ENCODE data around the gene EPN3.

Gene EPN3

GRCh38 chr17:50554201-50554600 is 21.7 kb downstream of the EPN3 start:
- Histone ChIP-seq H2AFZ (ENCODE audit: low read depth, low read length) (no peak overlapping the region), H3K27me3 (ENCODE audit: control insufficient read depth in 1 of 2, insufficient read depth in 1 of 2, low read length in 2 of 2) (peaks cover 4 to 16% of the 10 kb centered on the region in 2 experiments), H2BK12ac (ENCODE audit: low read length in 2 of 2) (no peak overlapping the region), H4K8ac (ENCODE audit: low read length) (no peak overlapping the region), H3K14ac (ENCODE audit: low read length in 2 of 2) (peak overlapping the region in 1 of 2 experiments; percentile 18), H3K9ac (ENCODE audit: low read length) (no peak overlapping the region), H4K91ac (ENCODE audit: low read length) (no peak overlapping the region), H3K9me3 (ENCODE audit: control insufficient read depth, low read length) (no peaks in the 10 kb centered on the region), H3K23ac (ENCODE audit: low read length in 2 of 2) (no peak overlapping the region), H3K18ac (ENCODE audit: low read depth in 1 of 2, low read length in 2 of 2) (no peak overlapping the region), H2BK5ac (ENCODE audit: low read depth, low read length, poor library complexity, severe bottlenecking) (no peak overlapping the region), H3K79me1 (replicated peaks; ENCODE audit: low read length, poor library complexity, severe bottlenecking) (peaks cover 18% of the 10 kb centered on the region), H3K4me1 (ENCODE audit: control insufficient read depth, insufficient read depth, low read depth, low read length) (peaks cover 10% of the 10 kb centered on the region), H2BK120ac (ENCODE audit: low read depth, low read length) (no peak overlapping the region), H3K36me3 (ENCODE audit: control insufficient read depth in 1 of 2, insufficient read depth in 2 of 2, low read depth in 1 of 2, low read length in 2 of 2) (peaks cover 56 to 69% of the 10 kb centered on the region in 2 experiments), H3K27ac (ENCODE audit: low read length, poor library complexity, severe bottlenecking) (no peak overlapping the region), H2BK15ac (ENCODE audit: low read depth, poor library complexity, severe bottlenecking) (no peak overlapping the region), H3K4me2 (ENCODE audit: low read length, poor library complexity, severe bottlenecking) (no peak overlapping the region), H3K4ac (ENCODE audit: low read depth in 1 of 2, low read length in 2 of 2) (no peak overlapping the region), H3K4me3 (ENCODE audit: insufficient read depth in 1 of 2, low read depth in 1 of 2, low read length in 2 of 2) (no peak overlapping the region), H2AK5ac (ENCODE audit: low read length, severe bottlenecking) (no peak overlapping the region)
- no peak for DNase-seq
- WGBS: 95% methylated on average over 17 of the region's 17 CpGs

GRCh38 chr17:50556803-50557202 is 24.3 kb downstream of the EPN3 start:
- no peak overlapping the region for H4K91ac ChIP-seq (ENCODE audit: low read length)
- DNase-seq: no peak
- H3K9me3 ChIP-seq (ENCODE audit: control insufficient read depth, low read length): no peaks in the 10 kb centered on the region
- peaks cover 18 to 29% of the 10 kb centered on the region in 2 experiments for H3K27me3 ChIP-seq (ENCODE audit: control insufficient read depth in 1 of 2, insufficient read depth in 1 of 2, low read length in 2 of 2)
- H3K23ac ChIP-seq (ENCODE audit: low read length in 2 of 2): no peak overlapping the region
- H3K4me3 ChIP-seq (ENCODE audit: insufficient read depth in 1 of 2, low read depth in 1 of 2, low read length in 2 of 2): no peak overlapping the region
- H3K4me2 ChIP-seq (ENCODE audit: low read length, poor library complexity, severe bottlenecking): no peak overlapping the region
- no peak overlapping the region for H2BK5ac ChIP-seq (ENCODE audit: low read depth, low read length, poor library complexity, severe bottlenecking)
- H2BK15ac ChIP-seq (ENCODE audit: low read depth, poor library complexity, severe bottlenecking): peak overlapping the region; percentile 8
- no peak overlapping the region for H3K27ac ChIP-seq (ENCODE audit: low read length, poor library complexity, severe bottlenecking)
- H3K9ac ChIP-seq (ENCODE audit: low read length): no peak overlapping the region
- H2BK120ac ChIP-seq (ENCODE audit: low read depth, low read length): no peak overlapping the region
- H3K14ac ChIP-seq (ENCODE audit: low read length in 2 of 2): no peak overlapping the region
- H3K18ac ChIP-seq (ENCODE audit: low read depth in 1 of 2, low read length in 2 of 2): no peak overlapping the region
- no peak overlapping the region for H2AK5ac ChIP-seq (ENCODE audit: low read length, severe bottlenecking)
- peaks cover 32 to 44% of the 10 kb centered on the region in 2 experiments for H3K36me3 ChIP-seq (ENCODE audit: control insufficient read depth in 1 of 2, insufficient read depth in 2 of 2, low read depth in 1 of 2, low read length in 2 of 2)
- H3K4me1 ChIP-seq (ENCODE audit: control insufficient read depth, insufficient read depth, low read depth, low read length): peaks cover 26% of the 10 kb centered on the region
- H2AFZ ChIP-seq (ENCODE audit: low read depth, low read length): no peak overlapping the region
- H3K4ac ChIP-seq (ENCODE audit: low read depth in 1 of 2, low read length in 2 of 2): no peak overlapping the region
- no peak overlapping the region for H2BK12ac ChIP-seq (ENCODE audit: low read length in 2 of 2)
- H4K8ac ChIP-seq (ENCODE audit: low read length): no peak overlapping the region
- peaks cover 8% of the 10 kb centered on the region for H3K79me1 ChIP-seq (replicated peaks; ENCODE audit: low read length, poor library complexity, severe bottlenecking)
- WGBS: 87% methylated on average over 5 of the region's 5 CpGs

- H2AK5ac ChIP-seq (ENCODE audit: low read length, severe bottlenecking): no peak overlapping the region
- H2BK120ac ChIP-seq (ENCODE audit: low read depth, low read length): no peak overlapping the region
- H3K4me2 ChIP-seq (ENCODE audit: low read length, poor library complexity, severe bottlenecking): no peak overlapping the region
- H2BK5ac ChIP-seq (ENCODE audit: low read depth, low read length, poor library complexity, severe bottlenecking): no peak overlapping the region
- H4K91ac ChIP-seq (ENCODE audit: low read length): no peak overlapping the region
- no peak overlapping the region for H4K8ac ChIP-seq (ENCODE audit: low read length)
- no peak overlapping the region for H3K4ac ChIP-seq (ENCODE audit: low read depth in 1 of 2, low read length in 2 of 2)
- peaks cover 8% of the 10 kb centered on the region for H3K79me1 ChIP-seq (replicated peaks; ENCODE audit: low read length, poor library complexity, severe bottlenecking)
- H3K18ac ChIP-seq (ENCODE audit: low read depth in 1 of 2, low read length in 2 of 2): no peak overlapping the region
- H2BK15ac ChIP-seq (ENCODE audit: low read depth, poor library complexity, severe bottlenecking): no peak overlapping the region
- no peak overlapping the region for H3K27ac ChIP-seq (ENCODE audit: low read length, poor library complexity, severe bottlenecking)
- H3K23ac ChIP-seq (ENCODE audit: low read length in 2 of 2): no peak overlapping the region
- H3K4me1 ChIP-seq (ENCODE audit: control insufficient read depth, insufficient read depth, low read depth, low read length): peaks cover 32% of the 10 kb centered on the region
- H3K27me3 ChIP-seq (ENCODE audit: control insufficient read depth in 1 of 2, insufficient read depth in 1 of 2, low read length in 2 of 2): peaks cover 25 to 38% of the 10 kb centered on the region in 2 experiments
- H3K36me3 ChIP-seq (ENCODE audit: control insufficient read depth in 1 of 2, insufficient read depth in 2 of 2, low read depth in 1 of 2, low read length in 2 of 2): peaks cover 27 to 41% of the 10 kb centered on the region in 2 experiments
- no peaks in the 10 kb centered on the region for H3K9me3 ChIP-seq (ENCODE audit: control insufficient read depth, low read length)
- no peak overlapping the region for H3K9ac ChIP-seq (ENCODE audit: low read length)
- DNase-seq: no peak
- H3K4me3 ChIP-seq (ENCODE audit: insufficient read depth in 1 of 2, low read depth in 1 of 2, low read length in 2 of 2): no peak overlapping the region
- H2BK12ac ChIP-seq (ENCODE audit: low read length in 2 of 2): no peak overlapping the region
- H3K14ac ChIP-seq (ENCODE audit: low read length in 2 of 2): no peak overlapping the region
- H2AFZ ChIP-seq (ENCODE audit: low read depth, low read length): no peak overlapping the region
- WGBS: 93% methylated on average over 4 of the region's 4 CpGs
Measured at GRCh38 chr17:50557630-50558029, 25.1 kb downstream of the EPN3 start.

GRCh38 chr17:50558091-50558490 is 25.6 kb downstream of the EPN3 start:
- no peak for DNase-seq
- H2AK5ac ChIP-seq (ENCODE audit: low read length, severe bottlenecking): no peak overlapping the region
- H3K4ac ChIP-seq (ENCODE audit: low read depth in 1 of 2, low read length in 2 of 2): no peak overlapping the region
- H3K27ac ChIP-seq (ENCODE audit: low read length, poor library complexity, severe bottlenecking): no peak overlapping the region
- no peak overlapping the region for H2BK120ac ChIP-seq (ENCODE audit: low read depth, low read length)
- no peak overlapping the region for H3K9ac ChIP-seq (ENCODE audit: low read length)
- H3K9me3 ChIP-seq (ENCODE audit: control insufficient read depth, low read length): no peaks in the 10 kb centered on the region
- H3K14ac ChIP-seq (ENCODE audit: low read length in 2 of 2): no peak overlapping the region
- H2BK15ac ChIP-seq (ENCODE audit: low read depth, poor library complexity, severe bottlenecking): no peak overlapping the region
- H3K18ac ChIP-seq (ENCODE audit: low read depth in 1 of 2, low read length in 2 of 2): no peak overlapping the region
- no peak overlapping the region for H4K8ac ChIP-seq (ENCODE audit: low read length)
- H2AFZ ChIP-seq (ENCODE audit: low read depth, low read length): no peak overlapping the region
- H3K79me1 ChIP-seq (replicated peaks; ENCODE audit: low read length, poor library complexity, severe bottlenecking): peaks cover 8% of the 10 kb centered on the region
- H4K91ac ChIP-seq (ENCODE audit: low read length): no peak overlapping the region
- H2BK12ac ChIP-seq (ENCODE audit: low read length in 2 of 2): no peak overlapping the region
- no peak overlapping the region for H3K23ac ChIP-seq (ENCODE audit: low read length in 2 of 2)
- H3K4me1 ChIP-seq (ENCODE audit: control insufficient read depth, insufficient read depth, low read depth, low read length): peaks cover 33% of the 10 kb centered on the region
- 83% methylated on average over 4 of the region's 4 CpGs for WGBS
- peaks cover 30 to 42% of the 10 kb centered on the region in 2 experiments for H3K27me3 ChIP-seq (ENCODE audit: control insufficient read depth in 1 of 2, insufficient read depth in 1 of 2, low read length in 2 of 2)
- H3K4me3 ChIP-seq (ENCODE audit: insufficient read depth in 1 of 2, low read depth in 1 of 2, low read length in 2 of 2): no peak overlapping the region
- H3K4me2 ChIP-seq (ENCODE audit: low read length, poor library complexity, severe bottlenecking): no peak overlapping the region
- H2BK5ac ChIP-seq (ENCODE audit: low read depth, low read length, poor library complexity, severe bottlenecking): no peak overlapping the region
- peaks cover 23 to 41% of the 10 kb centered on the region in 2 experiments for H3K36me3 ChIP-seq (ENCODE audit: control insufficient read depth in 1 of 2, insufficient read depth in 2 of 2, low read depth in 1 of 2, low read length in 2 of 2)

Data from mesenchymal stem cell (in vitro differentiated cells and primary cell).